Measurements from ENCODE around the gene TMCO1. TPM values are rescaled to one million over a fixed set of nuclear protein-coding genes. Genes with fewer than 3 reads are reported as not detected.
A peak's percentile ranks its signal among the peaks of the same experiment; 100 is the strongest.

Gene TMCO1
- total RNA-seq, 4 donors from 2014 or later: 29.7 to 183 (median 72.9) TPM

DNA sequence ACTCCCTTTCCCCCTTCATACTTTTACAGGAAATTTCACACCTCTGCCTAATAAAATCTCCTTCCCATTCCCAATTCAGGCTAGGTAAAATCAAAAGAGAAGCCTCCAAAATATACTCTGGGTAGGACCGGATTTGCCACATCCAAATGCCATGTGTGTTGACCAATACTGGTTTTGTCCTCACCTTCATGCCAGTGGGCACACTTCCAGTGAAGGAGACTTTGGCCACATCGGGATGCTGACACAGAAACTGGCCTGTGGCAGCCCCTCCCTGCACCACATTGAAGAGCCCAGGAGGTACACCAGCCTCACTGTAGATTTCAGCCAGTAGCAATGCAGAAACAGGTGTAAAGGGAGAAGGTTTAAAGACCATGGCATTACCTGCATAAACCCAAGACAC, 88.4 kb downstream of the TMCO1 start:
- H3K27me3 ChIP-seq: no peaks in the 10 kb centered on the region
- peaks cover 0 to 75% (median 0%) of the 10 kb centered on the region in 3 donors for H3K36me3 ChIP-seq
- no peaks in the 10 kb centered on the region for H3K4me1 ChIP-seq
- no peak for DNase-seq
- H3K4me3 ChIP-seq: no peak overlapping the region
- no peak overlapping the region for H3K27ac ChIP-seq
- no peaks in the 10 kb centered on the region for H3K9me3 ChIP-seq
- TF ChIP-seq, protein P1, sequence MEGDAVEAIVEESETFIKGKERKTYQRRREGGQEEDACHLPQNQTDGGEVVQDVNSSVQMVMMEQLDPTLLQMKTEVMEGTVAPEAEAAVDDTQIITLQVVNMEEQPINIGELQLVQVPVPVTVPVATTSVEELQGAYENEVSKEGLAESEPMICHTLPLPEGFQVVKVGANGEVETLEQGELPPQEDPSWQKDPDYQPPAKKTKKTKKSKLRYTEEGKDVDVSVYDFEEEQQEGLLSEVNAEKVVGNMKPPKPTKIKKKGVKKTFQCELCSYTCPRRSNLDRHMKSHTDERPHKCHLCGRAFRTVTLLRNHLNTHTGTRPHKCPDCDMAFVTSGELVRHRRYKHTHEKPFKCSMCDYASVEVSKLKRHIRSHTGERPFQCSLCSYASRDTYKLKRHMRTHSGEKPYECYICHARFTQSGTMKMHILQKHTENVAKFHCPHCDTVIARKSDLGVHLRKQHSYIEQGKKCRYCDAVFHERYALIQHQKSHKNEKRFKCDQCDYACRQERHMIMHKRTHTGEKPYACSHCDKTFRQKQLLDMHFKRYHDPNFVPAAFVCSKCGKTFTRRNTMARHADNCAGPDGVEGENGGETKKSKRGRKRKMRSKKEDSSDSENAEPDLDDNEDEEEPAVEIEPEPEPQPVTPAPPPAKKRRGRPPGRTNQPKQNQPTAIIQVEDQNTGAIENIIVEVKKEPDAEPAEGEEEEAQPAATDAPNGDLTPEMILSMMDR (IDR thresholded peaks at IDR 0.05): no peak
- no peak for TF ChIP-seq POLR2A (IDR thresholded peaks at IDR 0.05)

- Histone ChIP-seq H3K27ac (no peak overlapping the region), H3K9me3 (no peaks in the 10 kb centered on the region), H3K4me3 (no peak overlapping the region), H3K36me3 (peaks cover 0 to 75% (median 0%) of the 10 kb centered on the region in 3 donors), H3K27me3 (no peaks in the 10 kb centered on the region), H3K4me1 (no peaks in the 10 kb centered on the region)
- no peak for TF ChIP-seq POLR2A (IDR thresholded peaks at IDR 0.05)
- TF ChIP-seq, protein P1 (IDR thresholded peaks at IDR 0.05): peak in 1 of 6 experiments; percentile 22
- no peak for DNase-seq
Observed at GRCh38 chr1:165679282-165680036, 89.2 kb downstream of the TMCO1 start.

GRCh38 chr1:165678509-165678908, 90.2 kb downstream of the TMCO1 start:
- no peak overlapping the region for H3K4me3 ChIP-seq
- H3K27me3 ChIP-seq: no peaks in the 10 kb centered on the region
- peaks cover 0 to 75% (median 0%) of the 10 kb centered on the region in 3 donors for H3K36me3 ChIP-seq
- DNase-seq: no peak
- no peaks in the 10 kb centered on the region for H3K9me3 ChIP-seq
- no peak overlapping the region for H3K27ac ChIP-seq
- no peaks in the 10 kb centered on the region for H3K4me1 ChIP-seq
- TF ChIP-seq POLR2A (IDR thresholded peaks at IDR 0.05): no peak
- TF ChIP-seq, protein P1 (IDR thresholded peaks at IDR 0.05): no peak

Other genes with a start within 250 kb of the TMCO1 start
- gene LRRC52, start 224.9 kb downstream of the TMCO1 start, total RNA-seq: not detected
- 100 to 1,000 TPM in 3 of 4 donors, 10 to 100 TPM in 1; 47.0 to 513 (median 407) TPM for gene MGST3, start 137.6 kb downstream of the TMCO1 start, total RNA-seq
- gene ALDH9A1, start 70.3 kb downstream of the TMCO1 start, total RNA-seq: 100 to 1,000 TPM in 1 of 4 donors, 10 to 100 TPM in 3; 54.5 to 104 (median 74.0) TPM
- 100 to 1,000 TPM in 2 of 4 donors, 10 to 100 TPM in 2; 36.3 to 117 (median 84.7) TPM for gene UCK2, start 58.7 kb upstream of the TMCO1 start, total RNA-seq

Data from Peyer's patch (tissue), 4 donors.